ENCODE measurements around the gene ZFR2. TPM values are rescaled to one million over a fixed set of nuclear protein-coding genes. Genes with fewer than 3 reads are reported as not detected.
"Not testable (repeated sequence)": the region's sequence is repeated elsewhere in the genome, so short reads cannot be mapped to it uniquely, and the experiment has no call there.

ZFR2 gene
- total RNA-seq, 2 experiments from 2014 or later = 0.33 to 0.58 TPM

GRCh38 chr19:3770136-3770999 is 98.5 kb downstream of the ZFR2 start:
- CTCF ChIA-PET = interaction anchor here (0.5 kb wide), 1 partner anchor 405 kb away, joined by 3 read pairs; no protein-coding TSS in a partner anchor
- DNase-seq = no peak
- Mint-ChIP-seq H3K27ac (no peak overlapping the region), H3K4me3 (no peak overlapping the region), H3K9me3 (no peaks in the 10 kb centered on the region), H3K36me3 (peaks cover 12% of the 10 kb centered on the region), H3K4me1 (ENCODE audit: low read depth) (peaks cover 6% of the 10 kb centered on the region), H3K27me3 (no peaks in the 10 kb centered on the region)
- intact Hi-C loops (cut with micrococcal nuclease) = no loop called here
- POLR2A ChIA-PET = no interaction called here

GRCh38 chr19:3769494-3769893 is 99.3 kb downstream of the ZFR2 start:
- Mint-ChIP-seq H3K36me3 (peaks cover 12% of the 10 kb centered on the region), H3K4me3 (no peak overlapping the region), H3K27ac (no peak overlapping the region), H3K9me3 (no peaks in the 10 kb centered on the region), H3K27me3 (no peaks in the 10 kb centered on the region), H3K4me1 (ENCODE audit: low read depth) (peaks cover 6% of the 10 kb centered on the region)
- ChIA-PET POLR2A (no interaction called here), CTCF (no interaction called here)
- no peak for DNase-seq
- intact Hi-C loops (cut with micrococcal nuclease) = no loop called here

DNA sequence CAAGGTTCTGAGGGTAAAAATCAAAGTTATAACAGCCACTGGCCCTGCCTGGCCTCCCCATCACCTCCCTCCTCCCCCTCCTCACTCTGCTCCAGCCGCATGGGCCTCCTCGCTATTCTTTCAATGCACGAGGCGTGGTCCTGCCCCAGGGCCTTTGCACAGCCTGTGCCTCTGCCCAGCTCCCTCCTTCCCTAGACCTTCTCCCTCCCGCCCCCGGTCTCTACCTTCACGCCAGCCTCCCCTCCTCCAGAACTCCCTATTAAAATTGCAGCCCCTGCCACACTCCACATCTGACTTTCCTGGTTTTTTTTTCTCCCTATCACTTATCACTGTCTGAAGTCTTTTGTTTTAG is 100.1 kb downstream of the ZFR2 start:
- Mint-ChIP-seq H3K4me3 (no peak overlapping the region), H3K36me3 (peaks cover 12% of the 10 kb centered on the region), H3K4me1 (ENCODE audit: low read depth) (peaks cover 6% of the 10 kb centered on the region), H3K9me3 (no peaks in the 10 kb centered on the region), H3K27ac (no peak overlapping the region), H3K27me3 (no peaks in the 10 kb centered on the region)
- no peak for DNase-seq
- ChIA-PET CTCF (no interaction called here), POLR2A (interaction anchor here (0.6 kb wide), 1 partner anchor 23 kb away, joined by 3 read pairs; no protein-coding TSS in a partner anchor)
- intact Hi-C loops (cut with micrococcal nuclease) = no loop called here

GRCh38 chr19:3768015-3768747 is 100.7 kb downstream of the ZFR2 start:
- Mint-ChIP-seq H3K27me3 (no peaks in the 10 kb centered on the region), H3K36me3 (peaks cover 12% of the 10 kb centered on the region), H3K4me1 (ENCODE audit: low read depth) (peaks cover 10% of the 10 kb centered on the region), H3K9me3 (no peaks in the 10 kb centered on the region), H3K27ac (no peak overlapping the region), H3K4me3 (no peak overlapping the region)
- ChIA-PET POLR2A (interaction anchor here (0.6 kb wide), 1 partner anchor 24 kb away, joined by 3 read pairs; no protein-coding TSS in a partner anchor), CTCF (no interaction called here)
- intact Hi-C loops (cut with micrococcal nuclease) = no loop called here
- no peak for DNase-seq

DNA sequence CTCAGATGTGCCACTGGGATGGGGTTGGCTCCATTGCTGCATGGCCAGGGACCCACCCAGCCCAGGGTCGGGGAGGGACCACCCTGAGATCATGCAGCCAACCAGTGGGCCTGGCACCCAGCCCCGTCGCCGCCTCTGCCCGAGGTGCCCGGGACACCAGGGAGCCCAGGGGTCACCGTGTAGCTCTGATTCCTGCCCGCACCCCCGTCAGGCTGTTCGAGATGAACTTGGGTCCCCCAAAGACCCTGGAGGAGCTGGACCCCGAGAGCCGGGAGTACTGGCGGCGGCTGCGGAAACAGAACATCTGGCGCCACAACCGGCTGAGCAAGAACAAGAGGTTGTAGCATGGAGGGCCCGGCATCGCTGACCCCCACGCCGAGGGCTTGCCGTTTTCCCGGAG is 101.8 kb downstream of the ZFR2 start:
- no peak for DNase-seq
- Mint-ChIP-seq H3K36me3 (peaks cover 16% of the 10 kb centered on the region), H3K27me3 (no peaks in the 10 kb centered on the region), H3K4me1 (ENCODE audit: low read depth) (peaks cover 15% of the 10 kb centered on the region), H3K27ac (peak overlapping the region; percentile 36), H3K9me3 (no peaks in the 10 kb centered on the region), H3K4me3 (no peak overlapping the region)
- CTCF ChIA-PET = interaction anchor here (1.8 kb wide), 1 partner anchor 55 kb away, joined by 5 read pairs; no protein-coding TSS in a partner anchor
- POLR2A ChIA-PET = no interaction called here
- intact Hi-C loops (cut with micrococcal nuclease) = no loop called here

GRCh38 chr19:3766520-3766919 is 102.3 kb downstream of the ZFR2 start:
- peak overlapping the region; percentile 36 for H3K27ac Mint-ChIP-seq
- intact Hi-C loops (cut with micrococcal nuclease) = no loop called here
- H3K4me1 Mint-ChIP-seq (ENCODE audit: low read depth) = peaks cover 19% of the 10 kb centered on the region
- H3K36me3 Mint-ChIP-seq = peaks cover 16% of the 10 kb centered on the region
- ChIA-PET POLR2A (no interaction called here), CTCF (interaction anchor here (1.8 kb wide), 1 partner anchor 56 kb away, joined by 5 read pairs; no protein-coding TSS in a partner anchor)
- no peaks in the 10 kb centered on the region for H3K9me3 Mint-ChIP-seq
- no peak overlapping the region for H3K4me3 Mint-ChIP-seq
- DNase-seq = peak; percentile 30
- H3K27me3 Mint-ChIP-seq = no peaks in the 10 kb centered on the region

GRCh38 chr19:3765757-3766156 is 103.1 kb downstream of the ZFR2 start:
- H3K4me3 Mint-ChIP-seq; POLR2A ChIA-PET; CTCF ChIA-PET; H3K9me3 Mint-ChIP-seq; intact Hi-C loops (cut with micrococcal nuclease); DNase-seq; H3K27ac Mint-ChIP-seq; H3K27me3 Mint-ChIP-seq: not testable (repeated sequence)
- Mint-ChIP-seq H3K4me1 (ENCODE audit: low read depth) (peaks cover 19% of the 10 kb centered on the region), H3K36me3 (peaks cover 21% of the 10 kb centered on the region)

- ChIA-PET POLR2A (no interaction called here), CTCF (no interaction called here)
- Mint-ChIP-seq H3K27me3 (no peaks in the 10 kb centered on the region), H3K27ac (no peak overlapping the region), H3K9me3 (no peaks in the 10 kb centered on the region), H3K4me3 (no peak overlapping the region), H3K4me1 (ENCODE audit: low read depth) (peaks cover 21% of the 10 kb centered on the region), H3K36me3 (peaks cover 21% of the 10 kb centered on the region)
- DNase-seq = no peak
- intact Hi-C loops (cut with micrococcal nuclease) = no loop called here
Observed at GRCh38 chr19:3765121-3765520, 103.7 kb downstream of the ZFR2 start.

DNA sequence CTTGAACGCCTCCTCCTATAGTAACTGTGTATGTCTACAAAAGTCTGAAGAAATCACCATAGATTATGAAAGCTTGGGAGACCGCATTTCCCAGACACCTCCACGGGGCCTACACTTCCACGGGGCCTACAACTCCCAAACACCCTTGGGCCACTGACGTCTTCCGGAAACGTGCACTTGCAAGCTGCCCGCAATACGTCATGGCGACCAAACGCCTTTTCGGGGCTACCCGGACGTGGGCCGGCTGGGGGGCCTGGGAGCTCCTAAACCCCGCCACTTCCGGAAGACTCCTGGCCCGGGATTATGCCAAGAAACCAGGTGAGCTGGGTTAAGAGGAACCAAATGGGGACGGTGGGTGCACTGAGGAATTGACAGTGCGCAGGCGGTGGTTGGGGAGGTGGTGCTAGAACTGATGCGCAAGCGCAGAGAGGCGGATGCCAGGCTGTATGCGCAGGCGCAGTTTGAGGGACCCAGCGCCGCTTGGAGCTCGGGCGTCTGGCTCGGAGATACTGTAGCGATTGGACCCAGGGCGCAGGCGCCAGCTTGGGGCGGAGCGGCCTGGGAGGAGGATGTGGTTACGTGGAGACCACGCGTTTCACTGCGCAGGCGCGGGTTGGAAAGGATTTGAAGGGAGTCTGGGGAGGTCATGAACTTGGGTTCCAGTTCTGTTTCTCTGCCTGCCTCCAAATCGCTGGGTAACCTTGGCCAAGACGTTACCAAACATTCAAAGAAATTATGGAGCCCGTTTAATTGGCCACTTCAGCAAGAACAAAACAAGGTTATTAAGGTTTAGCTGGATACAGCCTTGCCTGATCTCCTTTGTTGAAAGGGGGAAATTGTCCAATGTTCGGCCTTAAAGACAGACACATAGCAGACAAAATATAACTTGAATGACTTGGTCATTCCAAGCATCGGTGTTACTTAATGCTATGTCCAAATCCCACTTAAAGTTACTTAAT is 106.1 kb downstream of the ZFR2 start, which contains the start of gene MRPL54:
Gene MRPL54, plus strand, starts transcription at position 182 of the 959 bp plus-strand sequence. Its CDS starts 19 bp downstream, at position 201.
- intact Hi-C loops (cut with micrococcal nuclease) = loop anchor here (1.0 to 5.0 kb wide), 9 partner anchors 42 to 638 kb away; partner anchors contain the start of genes ANKRD24, DAPK3, FZR1 and PIP5K1C
- peaks cover 34% of the 10 kb centered on the region for H3K4me1 Mint-ChIP-seq (ENCODE audit: low read depth)
- POLR2A ChIA-PET = interaction anchor here (0.7 to 2.4 kb wide), 7 partner anchors 18 to 1287 kb away, joined by 3 to 13 read pairs (median 3); partner anchors contain the start of gene GADD45B

GRCh38 chr19:3762130-3762473 is 106.7 kb downstream of the ZFR2 start:
- no peaks in the 10 kb centered on the region for H3K27me3 Mint-ChIP-seq
- intact Hi-C loops (cut with micrococcal nuclease) = loop anchor here (1.0 to 5.0 kb wide), 8 partner anchors 41 to 639 kb away; partner anchors contain the start of genes ANKRD24, DAPK3, FZR1 and PIP5K1C
- DNase-seq = no peak
- peaks cover 34% of the 10 kb centered on the region for H3K4me1 Mint-ChIP-seq (ENCODE audit: low read depth)
- CTCF ChIA-PET = interaction anchor here (0.9 to 3.5 kb wide), 11 partner anchors 21 to 225 kb away, joined by 3 to 43 read pairs (median 8); partner anchors contain the start of genes EEF2 and PIP5K1C
- H3K36me3 Mint-ChIP-seq = peaks cover 26% of the 10 kb centered on the region
- POLR2A ChIA-PET = interaction anchor here (0.7 to 2.4 kb wide), 4 partner anchors 23 to 1286 kb away, joined by 3 to 13 read pairs (median 6); partner anchors contain the start of gene GADD45B
- H3K9me3 Mint-ChIP-seq = no peaks in the 10 kb centered on the region
- peak overlapping the region; percentile 99 for H3K4me3 Mint-ChIP-seq
- peak overlapping the region; percentile 99 for H3K27ac Mint-ChIP-seq

More for the DNA sequence above, 106.1 kb downstream of the ZFR2 start, which contains the start of gene MRPL54:
- Mint-ChIP-seq H3K36me3 (peaks cover 22% of the 10 kb centered on the region), H3K27ac (peak within 1 kb of the TSS; percentile 99), H3K9me3 (no peaks in the 10 kb centered on the region), H3K4me3 (peak within 1 kb of the TSS; percentile 99), H3K27me3 (no peaks in the 10 kb centered on the region)
- CTCF ChIA-PET = interaction anchor here (0.6 to 3.5 kb wide), 13 partner anchors 21 to 484 kb away, joined by 3 to 43 read pairs (median 5); partner anchors contain the start of genes EEF2, PIP5K1C and YJU2
- peak; percentile 100 for DNase-seq
